ENCODE data around the gene SAP30. TPM values are rescaled to one million over a fixed set of nuclear protein-coding genes. Genes with fewer than 3 reads are reported as not detected.
A peak's percentile ranks its signal among the peaks of the same experiment; 100 is the strongest.

SAP30 gene
- total and polyA plus RNA-seq, 9 donors = 10.7 to 32.3 (median 15.7) TPM

- intact Hi-C loops (cut with DNase I) = loop anchor here in 3 of 4 donors (1.0 to 5.0 kb wide), 3 partner anchors 35 to 38 kb away; partner anchors contain the start of gene SAP30 (in 2 of the 3)
- H3K36me3 ChIP-seq = no peaks in the 10 kb centered on the region
- no peaks in the 10 kb centered on the region for H3K9me3 ChIP-seq
- peak; percentile 100 for DNase-seq
- peak within 1 kb of the TSS; percentile 83 for H3K4me3 ChIP-seq
- no peaks in the 10 kb centered on the region for H3K27me3 ChIP-seq
- WGBS, 3 donors = 0 to 1% (median 0%) methylated on average over 55 to 61 of the region's 61 CpGs
- H3K27ac ChIP-seq = peak within 1 kb of the TSS; percentile 92 to 100
- H3K4me1 ChIP-seq (ENCODE audit: insufficient read depth) = peaks cover 2% of the 10 kb centered on the region
- TF ChIP-seq EP300 (IDR thresholded peaks at IDR 0.05) (no peak), CTCF (IDR thresholded peaks at IDR 0.05) (peak in 1 of 3 donors; percentile 29), POLR2A (IDR thresholded peaks at IDR 0.05) (peak; percentile 96)
These were observed 36.5 kb upstream of the SAP30 start, which contains the start of gene HMGB2 for GRCh38 chr4:173334085-173334890. Gene HMGB2, minus strand, starts transcription at chr4:173334358. Its CDS starts 709 bp downstream, at chr4:173333649.

GRCh38 chr4:173334891-173335752, 35.6 kb upstream of the SAP30 start:
- intact Hi-C loops (cut with DNase I) = loop anchor here in 3 of 4 donors (1.0 to 5.0 kb wide), 3 partner anchors 34 to 37 kb away; partner anchors contain the start of gene SAP30 (in 2 of the 3)
- peak; percentile 39 to 78 (median 63) for DNase-seq
- Histone ChIP-seq H3K27ac (peak overlapping the region; percentile 37 to 40), H3K36me3 (no peaks in the 10 kb centered on the region), H3K9me3 (no peaks in the 10 kb centered on the region), H3K4me3 (peak overlapping the region; percentile 83), H3K27me3 (no peaks in the 10 kb centered on the region), H3K4me1 (ENCODE audit: insufficient read depth) (peaks cover 2% of the 10 kb centered on the region)
- 2 to 3% (median 2%) methylated on average over 45 to 52 of the region's 52 CpGs for WGBS, 3 donors
- TF ChIP-seq CTCF (IDR thresholded peaks at IDR 0.05) (no peak), POLR2A (IDR thresholded peaks at IDR 0.05) (no peak), EP300 (IDR thresholded peaks at IDR 0.05) (no peak)

DNA sequence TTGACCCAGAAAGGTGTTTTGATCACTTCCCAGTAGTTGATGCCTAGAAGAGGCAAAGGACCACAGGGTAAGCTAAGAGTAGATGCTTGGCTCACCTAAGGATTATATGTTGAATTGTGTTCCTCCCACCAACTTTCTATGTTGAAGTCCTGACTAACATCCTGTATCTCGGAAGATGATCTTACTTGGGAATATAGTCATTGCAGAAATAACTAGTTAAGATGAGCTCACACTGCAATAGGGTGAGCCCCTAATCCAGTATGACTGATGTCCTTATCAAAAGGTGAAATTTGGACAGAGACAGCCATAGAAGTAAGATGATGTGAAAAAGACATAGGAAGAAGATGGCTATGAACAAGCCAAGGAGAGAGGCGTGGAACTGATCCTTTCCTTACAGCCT, 33.3 kb upstream of the SAP30 start:
- WGBS, 3 donors = 92 to 100% (median 96%) methylated on average over 2 of the region's 2 CpGs
- DNase-seq = no peak
- Histone ChIP-seq H3K4me3 (no peak overlapping the region), H3K27ac (no peak overlapping the region), H3K4me1 (ENCODE audit: insufficient read depth) (no peaks in the 10 kb centered on the region), H3K36me3 (no peaks in the 10 kb centered on the region), H3K9me3 (no peaks in the 10 kb centered on the region), H3K27me3 (no peaks in the 10 kb centered on the region)
- intact Hi-C loops (cut with DNase I) = no loop called here
- TF ChIP-seq POLR2A (IDR thresholded peaks at IDR 0.05) = no peak
- TF ChIP-seq CTCF (IDR thresholded peaks at IDR 0.05) = no peak
- TF ChIP-seq EP300 (IDR thresholded peaks at IDR 0.05) = no peak

DNA sequence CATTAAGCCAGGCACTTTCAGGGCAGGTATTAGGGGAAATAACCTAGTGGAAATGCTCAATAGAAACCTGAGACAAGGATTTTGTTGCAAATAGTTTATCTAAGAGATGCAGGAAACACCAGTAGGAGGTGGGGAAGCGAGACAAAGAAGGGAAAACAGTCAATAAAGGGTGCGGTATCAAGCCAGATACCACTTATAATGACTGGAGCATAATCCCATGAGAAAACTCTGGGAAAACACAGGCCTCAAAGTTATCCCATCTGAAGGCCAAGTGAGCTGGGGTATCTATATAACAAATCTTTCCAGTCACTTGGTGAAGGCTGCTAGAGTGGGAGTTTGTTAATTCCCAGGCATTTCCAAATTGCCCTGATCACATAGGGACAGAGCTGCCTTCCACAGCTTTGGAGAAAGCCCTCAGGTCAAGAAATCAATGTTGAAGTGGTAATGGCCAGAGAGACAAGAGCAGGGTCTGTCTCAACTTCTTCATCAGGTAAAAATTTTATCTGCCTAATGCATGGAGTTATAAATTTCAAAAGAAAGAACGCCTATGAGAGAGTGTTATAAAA, 26.8 kb upstream of the SAP30 start:
- H3K27me3 ChIP-seq = no peaks in the 10 kb centered on the region
- H3K36me3 ChIP-seq = no peaks in the 10 kb centered on the region
- TF ChIP-seq CTCF (IDR thresholded peaks at IDR 0.05) (no peak), EP300 (IDR thresholded peaks at IDR 0.05) (no peak), POLR2A (IDR thresholded peaks at IDR 0.05) (no peak)
- no peak overlapping the region for H3K4me3 ChIP-seq
- intact Hi-C loops (cut with DNase I) = no loop called here
- H3K4me1 ChIP-seq (ENCODE audit: insufficient read depth) = no peaks in the 10 kb centered on the region
- 77 to 85% (median 80%) methylated on average over 3 of the region's 3 CpGs for WGBS, 3 donors
- no peaks in the 10 kb centered on the region for H3K9me3 ChIP-seq
- no peak overlapping the region for H3K27ac ChIP-seq
- no peak for DNase-seq
